Stimulated activated naive B cell treated with anti-CD40 and anti-IgM and Interleukin-4, amounts not matched to agents 10 μg/mL and 1 μg/mL and 100 μg/mL, for 72 hours (primary cell): ENCODE data around the gene SCUBE1.
A peak's percentile ranks its signal among the peaks of the same experiment; 100 is the strongest.

Source experiments
- ATAC-seq, 2 donors: fragments of 150-1000 bp; cut with Tn5 transposase; replicated peaks; 2 replicates each; pipeline ENCODE4 v1.10.0; 2021; ENCODE audit warnings: moderate library complexity in 1 of 2
- DNase-seq: peaks from one replicate; pipeline ENCODE4 v3.0.0; 2021
- H3K27ac Mint-ChIP-seq: one replicate; pipeline ENCODE4 v1.8.0; 2022; ENCODE audit warnings: mild to moderate bottlenecking, mixed read lengths
- H3K27me3 Mint-ChIP-seq, 2 donors: one replicate each; pipeline ENCODE4 v1.8.0; 2022; ENCODE audit warnings: mixed read lengths in 2 of 2
- H3K36me3 Mint-ChIP-seq, 2 donors: one replicate each; pipeline ENCODE4 v1.8.0; 2022; ENCODE audit warnings: mixed read lengths in 2 of 2, mild to moderate bottlenecking in 1 of 2
- H3K4me1 Mint-ChIP-seq, 2 donors: one replicate each; pipeline ENCODE4 v1.8.0; 2022; ENCODE audit warnings: mixed read lengths in 2 of 2, mild to moderate bottlenecking in 1 of 2
- H3K4me3 Mint-ChIP-seq, 2 donors: one replicate each; pipeline ENCODE4 v1.8.0; 2022; ENCODE audit warnings: mild to moderate bottlenecking in 2 of 2, mixed read lengths in 2 of 2, moderate library complexity in 1 of 2
- H3K9me3 Mint-ChIP-seq, 2 donors: one replicate each; pipeline ENCODE4 v1.8.0; 2022; ENCODE audit warnings: mixed read lengths in 2 of 2, mild to moderate bottlenecking in 1 of 2

Gene SCUBE1

DNA sequence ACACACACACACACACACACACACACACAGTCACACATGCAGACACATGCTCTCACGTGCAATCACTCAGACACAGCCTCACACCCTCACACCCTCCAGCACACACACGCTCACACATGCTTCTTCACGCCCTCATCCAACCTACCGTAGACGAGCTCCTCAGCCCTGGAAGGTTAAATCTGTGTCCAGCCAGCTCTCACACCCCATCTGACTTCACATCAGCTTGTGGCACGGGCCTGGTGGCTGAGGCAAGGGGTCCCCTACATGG, 1.3 kb upstream of the SCUBE1 start:
- ATAC-seq: no peak
- Mint-ChIP-seq H3K27ac (no peak overlapping the region), H3K9me3 (no peaks in the 10 kb centered on the region), H3K4me1 (peaks cover 17 to 26% of the 10 kb centered on the region in 2 donors), H3K27me3 (peaks cover 66 to 78% of the 10 kb centered on the region in 2 donors), H3K36me3 (peaks cover 2 to 3% of the 10 kb centered on the region in 2 donors), H3K4me3 (peak overlapping the region in 1 of 2 donors; percentile 26)
- no peak for DNase-seq

DNA sequence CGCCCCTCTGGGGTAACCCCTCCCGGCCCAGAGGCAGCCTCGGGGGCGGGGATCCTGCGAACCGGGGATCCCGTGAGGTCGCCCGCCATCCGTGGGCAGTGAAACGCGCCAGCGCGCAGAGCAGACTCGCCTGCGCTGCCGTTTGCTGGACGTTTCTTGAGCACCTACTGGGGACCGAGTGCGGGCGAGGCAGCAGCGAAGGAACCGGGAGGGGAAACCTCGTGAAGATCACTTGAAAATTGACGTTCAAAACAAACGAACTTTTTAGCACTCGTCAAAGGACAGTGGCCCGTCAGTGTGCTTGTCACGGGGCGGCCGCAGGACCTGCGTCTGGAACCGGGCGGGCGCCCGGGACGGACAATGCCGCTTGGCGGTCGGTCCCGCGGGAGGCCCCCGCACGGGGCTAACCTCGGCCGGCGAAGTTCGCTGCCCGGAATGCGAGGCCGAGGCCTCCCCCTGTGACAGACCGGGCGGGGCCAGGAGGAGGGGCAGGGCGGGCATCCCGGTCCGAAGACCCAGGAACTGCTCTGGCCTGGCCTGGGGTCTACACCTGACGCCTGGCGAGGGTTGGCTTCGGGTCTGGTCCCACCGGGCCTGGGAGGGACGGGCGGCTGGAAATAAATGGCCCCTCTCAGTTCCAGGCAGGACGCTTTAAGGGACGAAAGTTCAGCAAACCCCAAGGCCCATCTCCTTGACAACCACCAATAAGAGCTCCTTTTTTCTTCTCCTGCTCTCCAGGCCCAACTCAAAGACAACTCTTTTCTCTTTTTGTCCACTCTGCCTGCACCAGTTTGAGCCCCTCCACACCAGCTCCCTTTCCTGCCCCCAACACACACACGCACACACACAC, 723 bp upstream of the SCUBE1 start:
- no peak overlapping the region for H3K27ac Mint-ChIP-seq
- peak in 1 of 2 donors; percentile 10 for ATAC-seq
- peaks cover 17 to 26% of the 10 kb centered on the region in 2 donors for H3K4me1 Mint-ChIP-seq
- peak overlapping the region in 1 of 2 donors; percentile 26 for H3K4me3 Mint-ChIP-seq
- peaks cover 61 to 72% of the 10 kb centered on the region in 2 donors for H3K27me3 Mint-ChIP-seq
- H3K36me3 Mint-ChIP-seq: peaks cover 2 to 3% of the 10 kb centered on the region in 2 donors
- no peaks in the 10 kb centered on the region for H3K9me3 Mint-ChIP-seq
- DNase-seq: no peak

DNA sequence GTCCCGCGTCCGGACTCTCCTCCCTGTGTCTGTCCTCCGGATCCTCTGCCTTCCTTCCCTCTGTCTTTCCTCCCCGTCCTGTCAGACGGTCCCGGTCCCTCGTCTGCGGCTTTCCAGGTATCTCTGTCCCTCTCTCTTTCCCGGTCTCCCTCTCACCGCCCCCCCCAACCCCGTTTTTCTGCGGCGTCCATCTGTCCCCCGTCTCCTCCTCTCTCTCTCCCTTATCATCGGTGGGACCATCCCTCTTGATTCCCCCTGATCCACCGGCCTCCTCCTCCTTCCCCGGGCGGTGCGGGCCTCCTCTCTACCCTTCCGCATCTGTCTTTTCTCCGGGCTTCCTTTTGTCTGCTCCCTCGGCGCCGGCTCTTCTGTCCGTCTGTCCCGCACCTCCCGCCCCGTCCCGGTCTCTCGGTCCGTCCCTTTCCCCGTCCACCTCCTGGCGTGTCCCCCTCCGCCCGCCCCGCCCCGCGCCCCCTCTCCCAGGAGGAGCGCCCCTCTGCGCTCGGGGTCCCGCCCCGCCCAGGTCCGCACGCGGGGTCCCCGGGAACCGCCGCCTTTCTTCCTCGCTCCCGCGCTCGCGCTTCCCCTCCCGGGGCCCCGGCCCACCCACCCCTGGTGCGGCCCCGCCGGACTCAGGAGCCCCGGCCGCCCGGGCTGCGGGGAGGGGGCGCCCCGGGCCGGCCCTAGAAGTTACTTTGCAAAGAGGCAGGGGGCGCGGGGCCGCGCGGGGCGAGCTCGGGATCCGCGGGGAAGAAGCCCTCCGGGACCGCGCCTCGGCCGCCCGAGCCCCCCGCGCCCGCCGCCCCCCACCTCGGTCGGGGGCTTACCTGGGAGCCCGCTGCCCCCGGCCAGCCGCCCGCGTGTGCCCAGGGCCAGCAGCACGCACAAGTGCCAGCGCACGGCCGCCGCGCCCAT, 568 bp downstream of the SCUBE1 start:
- Mint-ChIP-seq H3K4me1 (peaks cover 17 to 26% of the 10 kb centered on the region in 2 donors), H3K36me3 (peaks cover 2 to 3% of the 10 kb centered on the region in 2 donors), H3K4me3 (peak overlapping the region; percentile 12 to 33), H3K9me3 (no peaks in the 10 kb centered on the region), H3K27ac (no peak overlapping the region), H3K27me3 (peaks cover 49 to 60% of the 10 kb centered on the region in 2 donors)
- no peak for ATAC-seq
- DNase-seq: no peak

DNA sequence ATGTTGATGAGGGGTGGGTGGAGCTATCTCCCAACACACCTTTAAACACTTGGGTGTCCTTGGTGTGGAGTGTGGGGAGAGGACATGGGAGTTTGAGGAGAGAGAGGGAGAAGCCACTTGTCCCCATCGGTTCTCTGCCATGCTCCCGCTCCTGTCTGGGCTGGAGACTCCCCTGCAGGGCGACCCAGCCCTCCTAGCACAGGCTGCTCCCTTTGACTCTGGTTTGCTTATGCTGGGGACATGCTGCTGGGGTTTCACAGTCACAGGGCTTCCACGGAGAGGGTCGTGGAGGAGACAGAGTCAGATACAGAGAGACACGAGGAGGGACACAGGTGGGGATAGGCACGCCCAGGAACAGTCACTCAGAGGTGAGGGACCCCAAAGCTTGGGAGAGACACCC, 1.6 kb downstream of the SCUBE1 start:
- Mint-ChIP-seq H3K4me3 (peak overlapping the region; percentile 25 to 39), H3K4me1 (peaks cover 17 to 24% of the 10 kb centered on the region in 2 donors), H3K27ac (no peak overlapping the region), H3K36me3 (peaks cover 2 to 3% of the 10 kb centered on the region in 2 donors), H3K27me3 (peaks cover 49 to 53% of the 10 kb centered on the region in 2 donors), H3K9me3 (no peaks in the 10 kb centered on the region)
- no peak for DNase-seq
- no peak for ATAC-seq

DNA sequence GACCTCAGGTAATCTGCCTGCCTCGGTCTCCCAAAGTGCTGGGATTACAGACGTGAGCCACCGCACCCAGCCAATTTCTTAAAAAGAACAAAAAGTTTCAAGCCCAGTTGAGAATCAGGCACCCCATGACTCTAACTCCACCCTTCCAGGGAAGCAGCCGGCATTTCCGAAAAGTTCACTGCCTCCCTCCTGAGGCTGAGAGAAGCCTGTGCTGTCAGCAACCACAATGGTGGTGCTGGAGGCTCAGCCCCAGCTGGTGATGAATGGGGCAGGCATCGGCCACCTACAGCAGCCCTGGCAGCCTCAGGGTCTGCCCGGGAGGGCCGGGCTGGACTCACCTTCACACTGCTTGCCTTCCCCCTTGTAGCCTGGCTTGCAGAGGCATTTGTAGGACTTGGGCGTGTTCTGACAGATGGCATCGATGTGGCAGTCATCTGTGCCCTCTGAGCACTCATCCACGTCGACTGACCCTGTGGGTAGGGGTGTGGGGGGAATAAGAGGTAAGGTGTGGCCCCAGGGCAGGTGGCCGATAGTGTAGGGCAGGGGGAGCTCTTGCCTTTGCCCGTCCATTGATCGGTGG, 4.3 kb downstream of the SCUBE1 start:
- no peak for DNase-seq
- Mint-ChIP-seq H3K27me3 (peaks cover 27 to 29% of the 10 kb centered on the region in 2 donors), H3K4me3 (no peak overlapping the region), H3K4me1 (peaks cover 6 to 9% of the 10 kb centered on the region in 2 donors), H3K27ac (no peak overlapping the region), H3K36me3 (peaks cover 0 to 2% of the 10 kb centered on the region in 2 donors), H3K9me3 (no peaks in the 10 kb centered on the region)
- ATAC-seq: no peak

DNA sequence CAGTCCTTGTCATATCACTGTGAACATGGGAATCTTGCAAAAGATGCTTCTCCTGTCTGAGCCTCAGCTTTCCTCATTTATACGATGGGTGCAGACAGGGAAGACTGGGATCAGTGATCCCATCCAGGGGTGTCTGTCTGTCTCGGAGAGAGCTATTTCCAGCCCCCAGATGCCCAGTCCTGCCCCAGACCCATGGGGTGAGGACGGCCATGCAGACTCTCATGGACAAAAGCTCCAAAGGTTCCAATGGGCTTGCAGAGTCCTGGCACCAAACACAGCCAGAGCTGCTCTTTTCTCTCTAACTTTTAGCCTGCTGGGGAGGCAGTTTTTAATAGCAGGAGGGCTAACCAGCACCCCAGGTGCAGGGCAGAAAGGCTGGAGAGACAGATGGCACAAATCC, 5.2 kb downstream of the SCUBE1 start:
- Mint-ChIP-seq H3K4me3 (no peak overlapping the region), H3K36me3 (peaks cover 0 to 2% of the 10 kb centered on the region in 2 donors)

DNA sequence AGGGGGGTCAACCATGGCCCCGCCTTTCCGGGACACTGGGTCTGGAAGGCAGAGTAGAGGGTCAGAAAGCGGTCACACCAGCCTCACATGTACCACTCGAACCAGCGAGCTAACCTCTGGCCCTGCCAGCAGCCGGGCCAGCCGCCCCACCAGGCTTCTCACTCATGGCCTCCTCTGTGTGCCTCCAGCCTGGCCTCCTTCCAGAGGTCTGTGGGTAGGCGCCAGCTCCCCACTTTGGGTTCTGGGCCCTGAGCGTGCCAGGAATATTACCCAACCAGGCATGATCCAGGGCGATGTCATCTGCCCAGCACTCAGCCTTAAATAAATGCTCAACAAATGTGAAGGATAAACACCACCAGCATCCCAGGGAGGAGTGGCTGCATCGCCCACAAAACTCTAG, 5.8 kb downstream of the SCUBE1 start:
- no peak overlapping the region for H3K27ac Mint-ChIP-seq
- H3K9me3 Mint-ChIP-seq: no peaks in the 10 kb centered on the region
- no peak for DNase-seq
- H3K4me3 Mint-ChIP-seq: no peak overlapping the region
- no peak for ATAC-seq
- peaks cover 25% of the 10 kb centered on the region in 2 donors for H3K27me3 Mint-ChIP-seq
- H3K36me3 Mint-ChIP-seq: peaks cover 0 to 2% of the 10 kb centered on the region in 2 donors
- H3K4me1 Mint-ChIP-seq: peaks cover 3 to 8% of the 10 kb centered on the region in 2 donors

More for the DNA sequence above, 5.2 kb downstream of the SCUBE1 start:
- ATAC-seq (no peak), DNase-seq (no peak)
- Mint-ChIP-seq H3K9me3 (no peaks in the 10 kb centered on the region), H3K27ac (no peak overlapping the region), H3K27me3 (peaks cover 27 to 29% of the 10 kb centered on the region in 2 donors), H3K4me1 (peaks cover 6 to 9% of the 10 kb centered on the region in 2 donors)

DNA sequence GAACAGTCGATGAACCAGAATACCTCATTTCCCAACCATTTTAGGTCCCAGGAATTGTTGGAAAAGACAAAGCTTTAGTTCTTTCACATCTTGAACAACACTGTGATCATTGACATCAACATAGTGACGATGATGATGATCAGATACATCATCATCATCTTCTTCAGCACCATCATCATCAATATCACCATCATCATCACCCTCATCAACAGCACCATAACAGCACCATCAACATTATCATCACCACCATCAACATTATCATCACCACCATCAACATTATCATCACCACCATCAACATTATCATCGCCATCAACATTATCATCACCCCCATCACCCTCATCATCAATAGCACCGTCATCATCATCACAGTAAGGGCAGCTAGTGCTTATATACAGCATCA, 8.8 kb downstream of the SCUBE1 start:
- no peaks in the 10 kb centered on the region for H3K4me1 Mint-ChIP-seq
- H3K27ac Mint-ChIP-seq: no peak overlapping the region
- no peaks in the 10 kb centered on the region for H3K9me3 Mint-ChIP-seq
- no peak for DNase-seq
- no peak overlapping the region for H3K4me3 Mint-ChIP-seq
- H3K36me3 Mint-ChIP-seq: no peaks in the 10 kb centered on the region
- ATAC-seq: no peak
- H3K27me3 Mint-ChIP-seq: no peaks in the 10 kb centered on the region

DNA sequence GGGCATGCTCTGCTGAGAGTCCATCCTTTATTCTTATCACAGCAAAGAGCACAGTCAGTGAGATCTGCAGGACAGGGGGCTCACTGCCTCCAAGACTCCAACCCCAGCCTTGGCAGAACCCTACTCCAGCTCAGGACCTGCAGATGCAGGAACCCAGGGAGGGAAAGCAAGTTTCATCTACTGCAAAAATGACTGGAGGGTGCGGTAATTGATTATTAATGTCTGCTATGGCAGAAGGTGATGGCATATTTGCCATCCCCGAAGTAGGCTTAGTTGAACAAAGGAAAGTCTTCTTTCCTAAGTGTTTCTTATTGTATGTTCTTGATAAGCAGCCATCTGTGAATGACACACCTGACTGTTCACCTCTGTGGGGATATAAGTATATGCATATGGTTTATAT, 9.2 kb downstream of the SCUBE1 start:
- no peak overlapping the region for H3K27ac Mint-ChIP-seq

DNA sequence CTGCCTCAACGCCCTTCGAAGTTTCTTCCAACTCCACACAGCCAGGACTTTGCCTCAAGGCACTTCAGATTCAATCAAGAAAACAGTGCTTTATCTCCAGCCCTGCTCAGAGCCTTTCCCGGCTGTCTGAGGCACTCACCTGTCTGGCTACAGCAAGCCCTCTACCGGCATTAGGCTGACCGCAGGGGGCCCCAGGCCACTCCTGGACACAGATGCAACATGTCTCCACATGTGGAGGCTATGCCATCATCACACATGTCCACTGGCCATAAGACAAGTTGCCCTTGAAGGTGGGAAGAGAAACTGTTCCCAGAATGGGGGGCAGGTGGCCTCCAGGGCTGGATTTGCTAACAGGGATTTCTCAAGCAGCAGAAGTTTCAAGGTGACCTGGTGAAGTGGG, 10.0 kb downstream of the SCUBE1 start:
- H3K27me3 Mint-ChIP-seq: no peaks in the 10 kb centered on the region
- H3K4me1 Mint-ChIP-seq: no peaks in the 10 kb centered on the region
- no peak for ATAC-seq

More for the DNA sequence above, 9.2 kb downstream of the SCUBE1 start:
- ATAC-seq: no peak
- H3K4me3 Mint-ChIP-seq: no peak overlapping the region
- no peaks in the 10 kb centered on the region for H3K27me3 Mint-ChIP-seq
- H3K36me3 Mint-ChIP-seq: no peaks in the 10 kb centered on the region
- no peaks in the 10 kb centered on the region for H3K4me1 Mint-ChIP-seq
- DNase-seq: no peak
- no peaks in the 10 kb centered on the region for H3K9me3 Mint-ChIP-seq

DNA sequence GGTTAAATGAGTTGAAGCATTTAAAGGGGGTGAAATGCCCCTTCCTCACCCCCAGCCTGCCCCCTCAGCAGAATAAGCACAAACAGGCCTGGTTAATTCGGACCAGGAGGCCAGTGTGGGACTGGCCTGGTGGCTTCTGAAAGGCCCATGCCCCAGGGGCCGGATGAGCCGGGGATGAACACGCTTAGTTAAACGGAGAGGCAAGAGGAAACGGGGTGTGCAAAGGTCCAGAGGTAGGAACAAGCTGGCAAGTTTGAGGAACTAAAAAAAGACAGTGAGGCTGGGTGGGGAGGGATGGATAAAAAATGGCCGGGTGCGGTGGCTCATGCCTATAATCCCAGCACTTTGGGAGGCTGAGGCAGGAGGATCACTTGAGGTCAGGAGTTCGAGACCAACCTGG, 11.5 kb downstream of the SCUBE1 start:
- DNase-seq: no peak
- no peaks in the 10 kb centered on the region for H3K36me3 Mint-ChIP-seq
- H3K27ac Mint-ChIP-seq: no peak overlapping the region
- H3K27me3 Mint-ChIP-seq: peaks cover 4% of the 10 kb centered on the region in 2 donors
- H3K4me3 Mint-ChIP-seq: no peak overlapping the region
- ATAC-seq: no peak
- no peaks in the 10 kb centered on the region for H3K4me1 Mint-ChIP-seq
- H3K9me3 Mint-ChIP-seq: no peaks in the 10 kb centered on the region

More for the DNA sequence above, 10.0 kb downstream of the SCUBE1 start:
- H3K9me3 Mint-ChIP-seq: no peaks in the 10 kb centered on the region
- H3K36me3 Mint-ChIP-seq: no peaks in the 10 kb centered on the region
- H3K4me3 Mint-ChIP-seq: no peak overlapping the region
- H3K27ac Mint-ChIP-seq: no peak overlapping the region
- no peak for DNase-seq

DNA sequence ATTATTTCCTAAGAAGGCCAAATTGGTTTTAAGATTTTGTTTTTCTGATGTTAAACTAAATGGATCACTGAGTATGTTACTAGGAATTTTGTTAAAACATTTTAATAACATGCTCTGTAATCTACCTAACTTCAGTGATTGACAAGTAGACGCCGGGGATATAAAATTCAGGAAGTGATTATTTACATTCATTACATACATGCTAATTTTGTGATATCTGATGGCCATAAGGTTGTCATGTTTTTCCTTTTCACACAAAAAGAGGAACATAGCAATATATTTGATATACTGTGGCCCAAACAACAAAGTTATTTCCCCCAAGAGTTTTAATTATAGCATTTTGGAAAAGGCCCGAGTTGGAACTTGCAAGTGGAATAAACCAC, 12.1 kb downstream of the SCUBE1 start:
- ATAC-seq (no peak), DNase-seq (no peak)
- H3K4me3 Mint-ChIP-seq: no peak overlapping the region
- H3K4me1 Mint-ChIP-seq: no peaks in the 10 kb centered on the region
- no peaks in the 10 kb centered on the region for H3K36me3 Mint-ChIP-seq
- no peak overlapping the region for H3K27ac Mint-ChIP-seq
- no peaks in the 10 kb centered on the region for H3K9me3 Mint-ChIP-seq
- H3K27me3 Mint-ChIP-seq: peaks cover 6% of the 10 kb centered on the region in 2 donors

DNA sequence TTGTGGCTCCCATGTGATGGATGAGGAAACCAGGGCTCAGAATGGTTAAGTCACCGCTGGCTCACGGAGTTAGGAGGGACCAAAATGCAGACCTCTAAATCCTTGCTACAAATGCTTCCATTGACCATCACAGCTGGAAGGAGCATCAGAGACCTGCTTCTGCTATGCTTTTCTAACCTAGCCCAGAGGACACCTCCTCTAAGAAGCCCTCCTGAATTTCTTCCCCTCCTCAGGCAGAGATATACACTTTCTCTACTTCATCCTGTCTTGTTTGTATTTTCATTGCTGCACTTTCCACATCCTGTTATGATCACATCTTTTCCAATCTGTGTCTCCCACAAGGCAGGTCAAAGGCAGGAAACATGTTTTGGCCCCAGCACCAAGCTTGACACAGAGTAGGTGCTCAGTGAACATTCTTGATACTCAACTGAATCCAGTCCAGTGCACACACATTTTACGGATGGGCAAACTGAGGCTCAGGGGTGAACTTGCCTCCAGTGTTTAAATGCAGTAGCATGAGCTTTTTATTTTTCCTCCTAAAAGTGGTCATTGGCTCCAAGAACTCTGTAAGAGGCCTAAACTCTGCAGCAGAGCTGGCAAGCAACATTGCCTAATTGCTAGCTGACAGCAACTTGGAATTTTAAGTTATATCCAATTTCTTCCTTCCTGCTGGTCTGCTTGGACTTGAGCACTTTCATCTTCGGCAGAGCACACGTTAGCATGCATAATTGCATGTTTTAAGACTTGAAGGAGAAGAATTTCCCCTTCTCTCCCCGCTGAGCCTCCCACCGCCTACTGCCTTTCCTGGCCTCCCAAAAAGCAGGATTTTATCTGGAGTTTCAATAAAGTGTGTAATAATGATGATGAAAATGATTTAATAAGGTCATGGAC, 12.7 kb downstream of the SCUBE1 start:
- ATAC-seq (no peak), DNase-seq (no peak)
- Mint-ChIP-seq H3K27me3 (peaks cover 6% of the 10 kb centered on the region in 2 donors), H3K4me3 (no peak overlapping the region), H3K9me3 (no peaks in the 10 kb centered on the region), H3K36me3 (no peaks in the 10 kb centered on the region), H3K27ac (no peak overlapping the region), H3K4me1 (no peaks in the 10 kb centered on the region)

DNA sequence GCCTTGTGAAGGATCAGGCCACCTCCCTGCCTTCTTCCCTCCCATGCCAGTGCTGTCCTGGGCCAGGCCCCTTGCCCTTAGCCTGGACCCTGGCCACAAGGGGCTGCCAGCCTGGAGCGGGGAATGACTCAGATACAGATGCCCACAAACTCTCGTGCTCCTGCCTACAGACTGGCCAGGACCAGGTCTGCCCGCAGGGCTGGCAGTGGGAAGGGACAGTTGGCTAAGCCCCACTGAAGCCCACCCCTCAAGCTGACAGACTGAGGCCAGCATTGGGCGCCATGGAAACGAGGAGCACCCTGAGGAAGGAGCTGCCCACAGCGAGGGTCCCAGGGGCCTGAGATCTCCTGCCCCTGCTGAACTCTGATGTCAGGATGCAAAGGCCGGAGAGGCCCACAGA, 14.1 kb downstream of the SCUBE1 start:
- no peak for DNase-seq
- no peaks in the 10 kb centered on the region for H3K36me3 Mint-ChIP-seq
- ATAC-seq: no peak
- H3K27me3 Mint-ChIP-seq: peaks cover 6% of the 10 kb centered on the region in 2 donors
- no peak overlapping the region for H3K4me3 Mint-ChIP-seq
- H3K4me1 Mint-ChIP-seq: no peaks in the 10 kb centered on the region
- H3K27ac Mint-ChIP-seq: no peak overlapping the region
- no peaks in the 10 kb centered on the region for H3K9me3 Mint-ChIP-seq
